GM21515 (cell line): Measurements from ENCODE around the gene CRHR1.

Experiments used
- ATAC-seq: cut with Tn5 transposase; IDR thresholded peaks from one replicate; pipeline ENCODE4 v1.9.1; 2021; ENCODE audit not compliant: unreplicated experiment

CRHR1 gene

GRCh38 chr17:45787044-45787443 is 2.9 kb downstream of the CRHR1 start:
- no peak for ATAC-seq

- no peak for ATAC-seq
Measured at GRCh38 chr17:45787656-45788055, 3.5 kb downstream of the CRHR1 start.

- ATAC-seq = no peak
Measured at GRCh38 chr17:45788057-45788456, 3.9 kb downstream of the CRHR1 start.

GRCh38 chr17:45789874-45790273 is 5.8 kb downstream of the CRHR1 start:
- no peak for ATAC-seq

- no peak for ATAC-seq
Measured at GRCh38 chr17:45790296-45790922, 6.3 kb downstream of the CRHR1 start.

- ATAC-seq = no peak
Measured at GRCh38 chr17:45791041-45791582, 7.0 kb downstream of the CRHR1 start.

GRCh38 chr17:45791935-45792334 is 7.8 kb downstream of the CRHR1 start:
- no peak for ATAC-seq

GRCh38 chr17:45792437-45792836 is 8.3 kb downstream of the CRHR1 start:
- no peak for ATAC-seq

- ATAC-seq = no peak
Measured at GRCh38 chr17:45792995-45793755, 9.1 kb downstream of the CRHR1 start.

- no peak for ATAC-seq
Measured at GRCh38 chr17:45793999-45794540, 9.9 kb downstream of the CRHR1 start.

- ATAC-seq = no peak
Measured at GRCh38 chr17:45794840-45795239, 10.7 kb downstream of the CRHR1 start.

GRCh38 chr17:45800816-45801215 is 16.7 kb downstream of the CRHR1 start:
- ATAC-seq = no peak

GRCh38 chr17:45801421-45801820 is 17.3 kb downstream of the CRHR1 start:
- no peak for ATAC-seq

GRCh38 chr17:45808845-45809244 is 24.7 kb downstream of the CRHR1 start:
- ATAC-seq = no peak

- no peak for ATAC-seq
Measured at GRCh38 chr17:45809499-45809898, 25.4 kb downstream of the CRHR1 start.

- ATAC-seq = no peak
Measured at GRCh38 chr17:45812102-45812501, 28.0 kb downstream of the CRHR1 start.

GRCh38 chr17:45813048-45813725 is 29.1 kb downstream of the CRHR1 start:
- ATAC-seq = no peak

- no peak for ATAC-seq
Measured at GRCh38 chr17:45814622-45815606, 30.8 kb downstream of the CRHR1 start.

- no peak for ATAC-seq
Measured at GRCh38 chr17:45815752-45816151, 31.6 kb downstream of the CRHR1 start.

- ATAC-seq = no peak
Measured at GRCh38 chr17:45818041-45818440, 33.9 kb downstream of the CRHR1 start.
